Motor neuron (in vitro differentiated cells): ENCODE measurements around the gene CSTB. TPM values are rescaled to one million over a fixed set of nuclear protein-coding genes. Genes with fewer than 3 reads are reported as not detected.
"Not testable (repeated sequence)": the region's sequence is repeated elsewhere in the genome, so short reads cannot be mapped to it uniquely, and the experiment has no call there.

Experiments used
- ATAC-seq, 8 experiments: fragments of 200-7000 bp; cut with Tn5 transposase; replicated peaks in 6 of 8; 2 replicates each; pipeline ENCODE4 v1.8.0; 2021; ENCODE audit warnings: mild to moderate bottlenecking in 8 of 8, moderate library complexity in 8 of 8
- H3K27ac ChIP-seq, 2 donors: fragments of 250-450 bp; sonication (Bioruptor Pico); 2 replicates each; pipeline ENCODE4 v1.9.0; 2021; ENCODE audit warnings: antibody characterized with exemption in 2 of 2, mild to moderate bottlenecking in 2 of 2, moderate library complexity in 1 of 2
- H3K4me1 ChIP-seq, 2 donors: fragments of 250-450 bp; sonication (Bioruptor Pico); replicated peaks in 1 of 2; 2 replicates each; pipeline ENCODE4 v1.6.1; 2021; ENCODE audit warnings: antibody characterized with exemption in 2 of 2, mild to moderate bottlenecking in 2 of 2, moderate library complexity in 1 of 2
- H3K4me3 ChIP-seq, 5 donors: fragments of 250-450 bp; sonication (Bioruptor Pico); 2 replicates each; pipeline ENCODE4 v1.9.0; 2021; ENCODE audit warnings: antibody characterized with exemption in 5 of 5, mild to moderate bottlenecking in 5 of 5, moderate library complexity in 4 of 5
- WGBS, 10 experiments: fragments of 450-650 bp; shearing (Covaris generic); methylation state at CpG; one replicate each; pipeline ENCODE4 v1.0.0; 2022; 5-methylcytosine and 5-hydroxymethylcytosine counted together
- in situ Hi-C, 9 experiments: fragments of 400-800 bp; cut with MboI; loops; one replicate each; pipeline ENCODE4 v1.15.0; 2021; ENCODE audit warnings: low sequenced_read_pairs in 9 of 9, low pct_unique_long_range_greater_than_20kb in 2 of 9; ENCODE audit not compliant: unreplicated experiment in 9 of 9
- total RNA-seq, 8 experiments: library from RNA; unstranded; fragments of 300-600 nt; gene quantifications; 2 replicates each; pipeline versions ENCODE4 v1.2.3 to v1.2.4, GENCODE V29; 2022

The CSTB gene, protein sequence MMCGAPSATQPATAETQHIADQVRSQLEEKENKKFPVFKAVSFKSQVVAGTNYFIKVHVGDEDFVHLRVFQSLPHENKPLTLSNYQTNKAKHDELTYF
- total RNA-seq: 10 to 100 TPM; 11.8 to 41.3 (median 24.3) TPM

DNA sequence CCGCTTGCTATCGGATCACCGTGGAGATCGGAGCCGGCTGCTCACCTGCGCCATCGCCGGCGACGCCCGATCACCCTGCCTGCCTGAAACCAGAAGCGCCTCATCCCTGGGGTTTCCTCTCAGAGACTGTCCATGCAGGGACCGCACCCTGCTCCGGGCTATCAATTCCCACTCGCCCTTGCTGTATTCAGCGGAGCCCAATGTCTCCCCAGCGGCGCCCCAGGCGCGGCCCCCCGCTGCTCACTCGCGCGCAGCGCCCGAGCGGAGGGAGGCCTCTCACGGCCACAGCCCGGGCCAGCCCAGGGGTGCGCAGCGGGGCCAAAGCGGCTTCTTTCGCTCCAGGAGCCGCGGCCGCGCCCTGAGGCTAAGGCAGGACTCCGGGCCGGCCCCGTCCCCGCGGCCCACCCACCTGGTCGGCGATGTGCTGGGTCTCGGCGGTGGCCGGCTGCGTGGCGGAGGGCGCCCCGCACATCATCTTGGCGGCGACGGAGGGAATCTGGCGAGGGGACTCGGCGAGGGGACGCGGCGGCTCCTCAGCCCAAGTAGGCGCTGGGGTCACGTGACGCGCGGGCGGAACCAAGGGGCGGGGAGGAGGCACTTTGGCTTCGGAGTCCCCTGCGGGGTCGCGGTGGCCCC, at the start of gene CSTB:
Gene CSTB, minus strand, starts transcription at position 514 of the 636 bp plus-strand sequence. Its CDS starts 39 bp downstream, at position 475.
- peaks cover 8 to 15% of the 10 kb centered on the region in 2 donors for H3K4me1 ChIP-seq
- H3K27ac ChIP-seq: peak within 1 kb of the TSS; percentile 89 to 95
- in situ Hi-C loops: loop anchor here in 1 of 9 experiments (25.0 kb wide), 1 partner anchor 89 kb away; no protein-coding TSS in a partner anchor
- peak; percentile 59 to 88 (median 82) for ATAC-seq
- 2 to 40% (median 4%) methylated on average over 1 to 9 of the region's 71 CpGs; no CpG with 5 or more reads in 6 of the 10 experiments for WGBS, 10 experiments
- peak within 1 kb of the TSS; percentile 72 to 100 (median 91) for H3K4me3 ChIP-seq

DNA sequence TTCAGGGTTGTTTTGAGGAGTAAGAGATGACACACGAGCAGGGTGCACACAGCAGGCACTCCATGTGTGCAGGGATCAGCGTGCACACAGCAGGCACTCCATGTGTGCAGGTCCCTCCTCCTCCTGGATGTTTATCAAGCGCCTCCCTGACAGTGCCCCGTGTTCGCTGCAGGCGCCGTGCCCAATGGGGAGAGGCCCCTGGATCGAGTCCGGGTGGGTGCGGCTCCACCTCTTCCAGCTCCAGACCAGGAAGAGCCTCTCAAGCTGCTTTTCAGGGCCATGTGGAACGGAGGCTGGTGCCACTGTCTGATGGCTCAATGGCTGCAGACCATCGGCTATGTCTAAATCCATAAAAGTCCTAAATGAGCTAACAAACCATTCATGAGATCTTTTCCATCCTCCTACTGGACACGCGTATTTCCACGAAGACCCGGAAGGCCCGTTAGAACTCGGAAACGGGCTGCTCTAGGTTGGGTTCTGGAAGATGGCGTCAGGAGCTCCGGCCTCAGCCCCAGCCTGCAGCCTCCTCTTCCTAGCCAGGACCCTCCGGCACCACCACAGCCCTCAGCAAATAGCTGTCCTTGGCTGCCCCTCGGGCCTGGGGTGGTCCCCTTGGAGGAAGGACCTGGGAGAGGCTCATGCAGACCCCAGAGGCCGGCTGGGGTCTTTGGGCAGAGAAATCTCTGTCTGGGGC, 49.3 kb upstream of the CSTB start:
- in situ Hi-C loops: loop anchor here in 1 of 9 experiments (25.0 kb wide), 1 partner anchor 162 kb away; no protein-coding TSS in a partner anchor
- H3K4me1 ChIP-seq: no peaks in the 10 kb centered on the region
- no peak overlapping the region for H3K4me3 ChIP-seq
- WGBS, 10 experiments: 43 to 100% (median 90%) methylated on average over 1 to 16 of the region's 24 CpGs; no CpG with 5 or more reads in 3 of the 10 experiments
- ATAC-seq: no peak
- no peak overlapping the region for H3K27ac ChIP-seq

DNA sequence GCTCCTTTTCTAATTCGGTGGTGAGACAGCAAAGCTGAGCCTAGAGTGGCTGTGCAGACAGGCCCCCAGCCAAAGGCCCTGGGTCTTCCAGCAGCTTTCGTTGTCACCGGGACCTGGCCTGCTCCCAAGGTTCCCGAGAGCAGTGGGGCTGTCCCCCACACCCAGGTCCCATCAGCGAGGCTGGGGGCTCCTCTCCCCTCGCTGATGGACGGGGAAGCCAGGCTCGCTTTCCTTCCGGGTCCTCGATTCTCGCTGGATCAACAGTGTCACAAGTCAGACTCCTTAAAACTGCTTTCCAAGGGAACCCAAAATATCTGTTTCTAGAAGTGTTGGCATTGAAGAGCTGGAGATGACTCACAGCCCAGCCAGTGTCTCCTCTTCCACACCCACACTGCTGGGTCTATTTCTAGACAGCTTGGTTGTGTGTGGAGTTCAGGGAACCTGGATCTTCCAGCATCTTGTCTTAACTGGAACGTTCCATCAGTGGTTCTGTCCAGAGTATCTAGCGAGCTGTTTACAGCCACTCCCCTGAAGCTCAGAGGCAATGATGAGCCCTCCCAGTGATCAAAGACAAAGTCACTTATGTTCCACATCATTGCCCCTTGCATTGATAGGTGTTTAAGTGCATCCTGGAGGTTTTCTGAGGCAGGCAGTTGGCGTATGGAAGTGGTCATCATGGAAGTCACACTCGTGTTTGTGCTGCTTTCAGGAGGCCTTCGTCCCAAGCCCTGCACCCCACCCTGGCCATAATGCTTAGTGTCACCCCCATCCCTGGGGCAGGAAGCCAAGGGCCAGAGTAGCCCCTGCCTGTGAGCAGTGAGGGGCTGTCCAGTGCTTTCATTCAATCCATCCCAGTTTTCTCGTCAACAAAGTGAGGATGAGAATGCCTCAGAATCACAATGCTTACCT, 48.5 kb upstream of the CSTB start:
- in situ Hi-C loops: loop anchor here in 1 of 9 experiments (25.0 kb wide), 1 partner anchor 163 kb away; no protein-coding TSS in a partner anchor
- 11 to 100% (median 79%) methylated on average over 1 to 6 of the region's 17 CpGs; no CpG with 5 or more reads in 3 of the 10 experiments for WGBS, 10 experiments
- Histone ChIP-seq H3K27ac (no peak overlapping the region), H3K4me1 (no peaks in the 10 kb centered on the region), H3K4me3 (no peak overlapping the region)
- ATAC-seq: peak in 3 of 8 experiments; percentile 16 to 79 (median 63)

DNA sequence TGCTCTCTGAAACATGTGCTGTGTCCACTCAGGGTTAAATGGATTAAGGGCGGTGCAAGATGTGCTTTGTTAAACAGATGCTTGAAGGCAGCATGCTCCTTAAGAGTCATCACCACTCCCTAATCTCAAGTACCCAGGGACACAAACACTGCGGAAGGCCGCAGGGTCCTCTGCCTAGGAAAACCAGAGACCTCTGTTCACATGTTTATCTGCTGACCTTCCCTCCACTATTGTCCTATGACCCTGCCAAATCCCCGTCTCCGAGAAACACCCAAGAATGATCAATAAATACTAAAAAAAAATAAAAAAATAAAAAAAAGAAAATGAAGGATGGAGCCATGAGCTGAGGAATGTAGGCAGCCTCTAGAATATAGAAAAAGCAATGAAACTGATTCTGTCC, 46.6 kb upstream of the CSTB start:
- ATAC-seq, H3K27ac ChIP-seq, in situ Hi-C loops, H3K4me3 ChIP-seq, H3K4me1 ChIP-seq: not testable (repeated sequence)
- no CpG with 5 or more reads among the region's 5 CpGs for WGBS, 10 experiments

DNA sequence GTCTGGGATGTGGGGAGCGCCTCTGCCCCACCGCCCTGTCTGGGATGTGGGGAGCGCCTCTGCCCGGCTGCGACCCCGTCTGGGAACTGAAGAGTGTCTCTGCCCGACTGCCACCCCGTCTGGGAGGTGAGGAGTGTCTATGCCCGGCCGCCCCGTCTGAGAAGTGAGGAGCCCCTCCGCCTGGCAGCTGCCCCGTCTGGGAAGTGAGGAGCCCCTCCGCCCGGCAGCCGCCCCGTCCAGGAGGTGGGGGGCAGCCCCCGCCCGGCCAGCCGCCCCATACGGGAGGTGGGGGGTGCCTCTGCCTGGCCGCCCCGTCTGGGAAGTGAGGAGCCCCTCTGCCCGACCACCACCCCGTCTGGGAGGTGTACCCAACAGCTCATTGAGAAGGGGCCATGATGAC, 46.1 kb upstream of the CSTB start:
- H3K4me1 ChIP-seq, in situ Hi-C loops, ATAC-seq, H3K27ac ChIP-seq, H3K4me3 ChIP-seq: not testable (repeated sequence)
- WGBS, 10 experiments: no CpG with 5 or more reads among the region's 25 CpGs

DNA sequence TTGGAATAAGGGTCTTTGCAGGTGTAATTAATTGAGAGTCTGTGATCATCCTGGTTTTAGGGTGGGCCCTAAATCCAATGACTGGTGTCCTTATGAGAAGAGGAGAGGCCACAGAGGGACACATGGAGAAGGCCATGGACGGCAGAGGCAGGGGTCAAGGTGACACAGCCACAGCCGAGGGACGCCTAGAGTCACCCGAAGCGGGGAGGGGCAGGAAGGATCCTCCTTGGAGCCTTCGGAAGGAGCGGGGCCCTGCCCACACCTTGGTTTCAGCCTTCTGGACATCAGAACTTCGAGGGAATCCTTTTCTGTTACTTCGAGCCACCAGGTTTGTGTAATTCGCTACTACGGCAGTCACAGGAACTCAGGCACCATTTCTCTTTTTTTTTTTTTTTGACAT, 44.4 kb upstream of the CSTB start:
- ATAC-seq: no peak
- no peak overlapping the region for H3K27ac ChIP-seq
- in situ Hi-C loops: no loop called here
- 70 to 100% (median 96%) methylated on average over 2 to 9 of the region's 11 CpGs; no CpG with 5 or more reads in 3 of the 10 experiments for WGBS, 10 experiments
- no peak overlapping the region for H3K4me3 ChIP-seq
- no peaks in the 10 kb centered on the region for H3K4me1 ChIP-seq

DNA sequence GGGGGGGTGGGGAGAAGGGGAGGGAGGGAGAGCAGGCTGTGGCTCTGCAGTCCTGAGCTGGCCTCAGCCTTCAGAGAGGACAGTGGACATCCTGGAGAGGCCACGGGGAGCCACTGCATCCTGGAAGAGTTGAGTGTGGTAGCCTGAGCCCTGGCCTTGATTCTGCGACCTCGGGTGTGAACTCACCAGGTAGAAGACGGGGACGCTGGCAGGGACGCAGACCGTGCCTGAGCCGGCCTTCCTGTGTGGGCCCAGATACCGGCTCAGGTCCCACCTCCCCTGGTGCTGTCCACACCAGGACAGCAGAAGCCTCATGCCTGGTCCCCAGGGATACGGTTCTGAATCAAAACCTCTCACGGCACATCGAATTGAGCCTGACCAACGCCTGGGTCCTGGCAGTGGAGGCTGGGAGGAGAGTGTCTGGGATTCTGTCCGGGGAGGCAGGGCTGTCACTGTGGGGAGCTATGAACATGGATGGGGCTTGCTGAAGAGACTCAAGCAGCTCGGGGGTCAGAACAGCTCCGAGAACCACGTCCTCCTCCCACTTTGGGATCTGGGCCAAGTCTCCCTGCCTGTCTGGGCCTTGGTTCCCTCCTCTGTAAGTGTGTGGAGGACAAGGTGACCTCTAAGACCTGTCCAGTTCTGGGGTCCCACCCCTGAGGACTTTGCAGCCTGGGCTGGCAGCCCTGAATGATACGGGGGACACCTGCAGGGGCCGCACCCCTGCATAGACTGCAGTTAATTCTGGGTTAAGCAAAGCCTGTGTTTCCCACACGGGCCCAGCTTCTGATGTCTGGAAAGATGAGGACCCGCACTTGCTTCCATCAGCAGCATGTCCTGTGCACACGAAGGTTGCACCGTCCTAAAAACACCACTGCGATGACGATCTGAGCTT, 43.6 kb upstream of the CSTB start:
- in situ Hi-C loops: no loop called here
- WGBS, 10 experiments: 59 to 100% (median 93%) methylated on average over 1 to 6 of the region's 25 CpGs; no CpG with 5 or more reads in 5 of the 10 experiments
- no peak for ATAC-seq
- Histone ChIP-seq H3K4me1 (no peaks in the 10 kb centered on the region), H3K4me3 (no peak overlapping the region), H3K27ac (no peak overlapping the region)

DNA sequence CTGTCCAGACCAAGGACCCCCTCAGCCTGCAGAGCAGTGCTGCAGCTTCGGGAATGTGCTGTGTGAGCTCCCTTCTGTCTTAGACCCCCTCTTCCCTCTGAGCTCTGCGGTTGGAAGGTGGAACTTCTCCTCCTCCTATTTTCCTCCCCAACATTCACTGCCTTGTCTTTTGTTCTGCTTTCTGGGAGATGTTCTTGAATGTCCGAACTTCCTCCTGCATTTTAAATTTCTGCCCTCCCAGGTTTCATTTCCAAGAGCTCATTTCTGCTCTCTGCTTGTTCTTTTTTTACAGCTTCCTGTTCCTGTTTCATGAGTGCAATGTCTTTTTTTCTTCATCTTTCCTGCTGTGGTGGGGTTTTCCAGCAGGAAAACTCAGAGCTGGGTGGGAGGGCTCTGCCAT, 42.6 kb upstream of the CSTB start:
- Histone ChIP-seq H3K4me1 (no peaks in the 10 kb centered on the region), H3K4me3 (no peak overlapping the region), H3K27ac (no peak overlapping the region)
- ATAC-seq: no peak
- 16 to 100% (median 45%) methylated on average over 1 to 3 of the region's 3 CpGs for WGBS, 10 experiments
- in situ Hi-C loops: no loop called here

DNA sequence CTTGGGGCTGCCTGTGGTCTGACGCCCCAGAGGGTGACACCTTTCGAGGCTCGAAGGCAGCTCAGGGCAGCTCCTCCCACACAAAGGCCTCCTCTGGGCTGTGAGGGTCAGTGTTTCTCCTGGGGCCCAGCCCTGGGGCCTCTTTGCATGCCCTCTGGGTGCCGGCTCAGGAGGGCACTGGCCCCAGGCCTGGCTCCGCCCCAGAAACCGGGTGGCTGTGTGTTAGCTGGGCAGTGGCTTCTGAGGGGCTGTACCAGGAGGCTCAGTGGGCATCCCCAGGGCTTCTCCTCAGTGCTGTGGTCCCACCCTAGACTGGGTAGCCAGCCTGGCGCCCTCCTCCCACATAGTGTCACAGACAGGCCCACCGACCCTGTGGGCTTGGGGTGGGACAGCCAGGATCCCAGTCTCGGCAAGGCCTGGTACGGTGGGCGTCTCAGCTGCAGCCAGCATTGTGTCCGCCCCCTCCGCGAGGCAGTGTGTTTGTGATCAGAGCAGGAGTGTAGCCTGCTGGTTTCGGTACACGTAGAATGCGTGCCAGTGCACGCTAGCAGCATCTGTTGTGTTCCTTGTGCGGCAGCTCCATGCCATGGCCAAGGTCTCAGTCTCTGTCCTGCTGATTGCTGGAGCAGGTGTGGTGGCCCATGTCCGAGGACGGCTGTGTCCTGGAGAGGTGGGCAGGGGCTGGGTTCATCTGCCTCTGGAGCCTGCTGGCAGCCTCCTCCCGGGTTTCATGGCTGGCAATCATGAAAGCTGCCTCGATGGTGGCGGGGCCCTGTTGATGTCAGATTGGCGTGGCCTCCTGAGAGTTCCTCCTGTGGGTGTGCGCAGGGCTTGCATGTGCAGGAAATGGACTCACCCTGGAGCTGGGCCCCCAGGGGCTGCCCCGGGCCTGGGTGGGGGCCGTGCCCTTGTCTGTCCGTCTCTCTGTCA, 41.3 kb upstream of the CSTB start:
- H3K4me3 ChIP-seq: no peak overlapping the region
- H3K27ac ChIP-seq: no peak overlapping the region
- 50 to 100% (median 85%) methylated on average over 1 to 6 of the region's 29 CpGs; no CpG with 5 or more reads in 4 of the 10 experiments for WGBS, 10 experiments
- ATAC-seq: peak in 1 of 8 experiments; percentile 6
- in situ Hi-C loops: no loop called here
- H3K4me1 ChIP-seq: no peaks in the 10 kb centered on the region

DNA sequence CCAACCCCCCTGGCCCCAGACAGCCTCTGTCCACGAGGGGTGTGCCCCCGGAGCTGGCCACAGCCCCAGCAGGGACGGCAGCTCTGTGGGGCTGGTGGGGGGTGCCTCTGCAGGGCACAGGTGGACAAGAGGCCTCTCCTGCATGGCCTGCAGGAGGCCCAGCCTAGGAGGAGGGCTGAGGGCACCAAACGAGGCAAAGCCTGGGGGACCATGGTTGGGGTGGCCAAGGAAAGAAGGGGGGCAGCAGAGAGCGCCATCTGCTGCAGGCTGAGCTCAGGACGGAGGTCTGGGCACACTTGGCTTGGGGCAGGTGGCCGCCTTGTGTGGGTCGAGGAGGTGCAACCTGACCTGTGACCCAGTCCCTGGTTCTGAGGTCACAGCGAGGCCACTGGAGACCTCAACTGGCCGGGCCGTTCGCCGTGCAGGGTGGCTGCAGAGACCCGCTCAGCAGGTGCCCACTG, 40.5 kb upstream of the CSTB start:
- ATAC-seq: peak in 1 of 8 experiments; percentile 8
- Histone ChIP-seq H3K27ac (no peak overlapping the region), H3K4me3 (no peak overlapping the region), H3K4me1 (no peaks in the 10 kb centered on the region)
- in situ Hi-C loops: no loop called here
- no CpG with 5 or more reads among the region's 14 CpGs for WGBS, 10 experiments

DNA sequence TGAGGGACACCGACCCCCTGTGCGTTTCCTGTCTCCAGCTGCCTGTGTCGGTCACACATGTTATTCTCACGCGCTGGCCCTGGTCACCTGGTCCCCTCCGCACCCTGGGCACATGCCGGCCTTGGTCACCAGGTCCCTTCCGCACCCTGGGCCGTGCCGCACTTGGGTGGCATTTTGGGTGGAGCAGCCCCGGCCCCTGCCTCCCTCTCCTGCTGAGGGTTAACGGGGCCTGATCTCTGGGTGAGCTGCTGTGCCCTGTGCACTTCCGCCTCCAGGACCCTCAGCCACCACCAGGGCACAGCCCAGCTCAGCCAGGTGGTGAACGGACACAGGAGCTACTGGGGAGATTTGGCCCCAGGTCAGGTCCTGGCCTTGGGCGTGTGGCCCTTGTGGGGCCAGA, 39.9 kb upstream of the CSTB start:
- Histone ChIP-seq H3K27ac (no peak overlapping the region), H3K4me3 (no peak overlapping the region), H3K4me1 (peaks cover 0 to 1% of the 10 kb centered on the region in 2 donors)
- no peak for ATAC-seq
- 83 to 100% (median 93%) methylated on average over 1 to 8 of the region's 15 CpGs; no CpG with 5 or more reads in 4 of the 10 experiments for WGBS, 10 experiments
- in situ Hi-C loops: no loop called here
